Measurements from ENCODE around the gene CRYBA1.
"Not testable (repeated sequence)": the region's sequence is repeated elsewhere in the genome, so short reads cannot be mapped to it uniquely, and the experiment has no call there.

The CRYBA1 gene

DNA sequence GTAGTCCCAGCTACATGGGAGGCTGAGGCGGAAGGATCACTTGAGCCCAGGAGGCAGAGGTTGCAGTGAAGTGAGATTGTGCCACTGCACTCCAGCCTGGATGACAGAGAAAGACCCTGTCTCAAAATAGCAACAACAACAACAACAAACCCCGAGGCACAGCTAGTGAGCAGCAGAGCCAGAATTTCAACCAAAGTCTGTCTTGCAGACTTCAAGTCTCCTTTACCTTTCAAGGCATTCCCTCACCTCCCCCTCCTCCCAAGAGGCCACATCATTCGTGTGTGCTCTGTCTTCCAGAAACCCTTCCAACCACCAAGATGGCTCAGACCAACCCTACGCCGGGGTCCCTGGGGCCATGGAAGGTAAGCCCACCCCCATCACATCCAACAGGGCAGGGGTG lies 2.2 kb downstream of the CRYBA1 start:
- ATAC-seq (no peak), DNase-seq (ENCODE audit: low spot score in 2 of 2) (no peak)
- H3K36me3 Mint-ChIP-seq = peaks cover 7% of the 10 kb centered on the region
- no peaks in the 10 kb centered on the region for H3K9me3 Mint-ChIP-seq
- H3K4me1 Mint-ChIP-seq = no peaks in the 10 kb centered on the region
- no peak overlapping the region for H3K4me3 Mint-ChIP-seq
- no peak overlapping the region for H3K27ac Mint-ChIP-seq

DNA sequence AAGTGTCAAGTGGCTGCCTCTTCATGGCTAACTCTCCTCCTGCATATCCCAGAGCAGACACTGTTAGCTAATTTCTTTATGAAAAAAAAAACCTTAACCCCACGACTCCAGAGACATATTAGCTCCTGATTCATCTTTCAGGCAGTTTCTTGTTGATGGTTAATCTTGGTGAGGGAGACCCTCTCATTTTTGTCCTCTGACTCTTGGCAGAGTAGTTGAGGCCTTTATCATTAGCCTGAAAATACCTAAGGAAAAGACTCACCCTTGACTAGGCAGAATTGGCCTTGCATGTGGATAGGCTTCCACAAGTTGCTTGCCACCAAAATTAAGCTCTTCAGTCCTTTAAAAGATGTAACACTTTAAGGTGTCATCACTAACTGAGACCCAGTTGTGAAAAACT lies 4.0 kb downstream of the CRYBA1 start:
- peaks cover 18% of the 10 kb centered on the region for H3K36me3 Mint-ChIP-seq
- H3K27ac Mint-ChIP-seq = no peak overlapping the region
- DNase-seq (ENCODE audit: low spot score in 2 of 2) = no peak
- H3K9me3 Mint-ChIP-seq = no peaks in the 10 kb centered on the region
- H3K4me1 Mint-ChIP-seq = no peaks in the 10 kb centered on the region
- no peak for ATAC-seq
- no peak overlapping the region for H3K4me3 Mint-ChIP-seq

GRCh38 chr17:29251184-29251583 lies 4.5 kb downstream of the CRYBA1 start:
- no peak overlapping the region for H3K4me3 Mint-ChIP-seq
- H3K27ac Mint-ChIP-seq = no peak overlapping the region
- DNase-seq (ENCODE audit: low spot score in 2 of 2) (no peak), ATAC-seq (no peak)
- H3K36me3 Mint-ChIP-seq = peaks cover 23% of the 10 kb centered on the region
- H3K9me3 Mint-ChIP-seq = no peaks in the 10 kb centered on the region
- H3K4me1 Mint-ChIP-seq = no peaks in the 10 kb centered on the region

DNA sequence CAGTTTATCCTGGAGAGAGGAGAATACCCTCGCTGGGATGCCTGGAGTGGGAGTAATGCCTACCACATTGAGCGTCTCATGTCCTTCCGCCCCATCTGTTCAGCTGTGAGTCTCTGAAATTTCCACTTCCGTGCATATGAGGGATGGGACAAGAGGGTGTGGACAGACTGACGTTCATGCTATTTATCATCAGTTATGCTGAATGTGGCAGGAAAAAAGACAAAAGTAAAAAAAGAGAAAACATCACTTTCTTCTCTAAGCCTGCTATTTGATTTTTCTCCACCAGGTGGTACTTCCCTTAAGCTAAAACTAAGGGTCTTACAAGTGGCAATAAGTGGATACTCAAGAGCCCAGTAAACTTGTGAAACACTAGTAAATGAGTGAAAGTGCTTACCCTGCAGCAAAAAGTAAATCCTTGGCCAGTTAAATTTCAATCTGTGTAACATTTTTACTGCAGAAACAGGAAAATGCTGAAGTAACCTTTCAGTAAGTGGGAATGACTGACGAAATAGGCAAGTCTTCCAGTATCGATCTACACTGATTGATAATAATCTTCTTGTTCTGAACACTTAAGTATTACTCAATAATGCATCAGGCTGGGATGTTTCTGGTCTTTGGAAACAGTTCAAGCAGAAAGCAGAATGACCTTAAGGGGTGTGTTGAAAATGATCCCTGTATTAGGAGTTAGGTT lies 5.6 kb downstream of the CRYBA1 start:
- Mint-ChIP-seq H3K4me1 (peaks cover 7% of the 10 kb centered on the region), H3K9me3 (no peaks in the 10 kb centered on the region), H3K4me3 (no peak overlapping the region), H3K36me3 (peaks cover 33% of the 10 kb centered on the region), H3K27ac (no peak overlapping the region)
- DNase-seq (ENCODE audit: low spot score in 2 of 2) (no peak), ATAC-seq (no peak)

- Mint-ChIP-seq H3K36me3 (peaks cover 41% of the 10 kb centered on the region), H3K4me3 (no peak overlapping the region), H3K9me3 (no peaks in the 10 kb centered on the region), H3K4me1 (peaks cover 15% of the 10 kb centered on the region), H3K27ac (no peak overlapping the region)
- DNase-seq (ENCODE audit: low spot score in 2 of 2) = no peak
- ATAC-seq = no peak
Observed at GRCh38 chr17:29253037-29253436, 6.4 kb downstream of the CRYBA1 start.

DNA sequence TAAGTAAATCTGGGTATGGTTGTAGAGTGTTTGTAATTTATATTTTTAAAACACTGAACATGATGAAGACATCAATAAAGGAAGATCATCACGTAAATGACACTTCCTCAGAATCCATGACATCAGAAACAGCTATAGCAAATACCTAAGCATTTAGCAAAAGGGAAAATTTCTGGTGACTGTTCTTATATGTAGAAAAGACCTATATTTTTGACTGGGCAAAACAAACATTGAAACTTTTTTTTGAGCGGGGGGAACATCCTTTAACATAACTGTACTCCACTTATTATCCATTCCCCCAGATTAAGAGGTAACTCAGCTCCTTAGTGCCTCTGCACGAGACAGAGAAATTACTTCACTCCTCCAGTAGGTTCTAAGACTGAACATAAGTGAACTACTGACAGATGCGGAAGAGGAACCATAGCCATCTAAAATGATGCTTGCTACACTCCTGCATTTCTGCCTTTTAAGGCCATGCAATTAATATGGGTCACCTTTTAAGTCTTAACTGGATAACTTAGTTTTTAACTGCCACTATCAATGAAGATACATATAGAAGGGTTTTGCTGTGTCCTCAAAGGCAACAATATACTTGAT lies 9.4 kb downstream of the CRYBA1 start:
- Mint-ChIP-seq H3K27ac (no peak overlapping the region), H3K4me3 (no peak overlapping the region), H3K9me3 (no peaks in the 10 kb centered on the region), H3K4me1 (peaks cover 15% of the 10 kb centered on the region), H3K36me3 (peaks cover 71% of the 10 kb centered on the region)
- no peak for DNase-seq (ENCODE audit: low spot score in 2 of 2)
- no peak for ATAC-seq

DNA sequence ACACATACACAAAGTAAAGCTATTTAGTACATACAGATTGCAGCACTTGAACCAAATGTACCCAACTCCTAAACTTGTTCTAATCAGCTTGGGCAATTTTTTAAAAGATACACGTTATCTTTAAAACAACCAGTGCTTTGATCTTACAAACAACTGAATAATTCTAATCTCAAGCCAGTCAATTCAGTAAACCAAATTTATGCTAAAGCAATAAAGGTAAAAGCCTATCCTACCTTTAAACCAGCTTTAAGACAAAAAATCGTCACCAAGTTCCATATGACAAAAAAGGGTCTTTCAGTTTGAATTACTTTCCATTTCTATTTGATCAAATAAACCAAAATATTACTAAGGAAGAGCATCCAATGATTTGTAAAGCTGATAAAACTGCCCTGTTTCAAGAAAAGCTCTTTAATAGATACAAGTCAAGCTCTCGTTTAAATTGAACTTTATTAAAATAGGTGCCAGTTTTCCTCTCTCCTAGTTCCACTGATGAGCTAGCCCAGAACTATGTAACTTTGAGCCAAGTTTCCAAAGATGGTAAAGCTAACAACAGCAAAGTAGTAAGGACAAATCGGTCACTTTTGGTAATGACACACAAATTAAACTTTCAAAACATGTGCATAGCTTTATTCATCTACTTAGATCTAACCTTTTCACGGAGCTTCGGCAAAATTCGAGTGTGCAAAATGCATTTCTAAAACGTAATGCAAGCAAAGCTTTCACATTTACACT lies 10.2 kb downstream of the CRYBA1 start:
- Mint-ChIP-seq H3K36me3 (peaks cover 80% of the 10 kb centered on the region), H3K4me1 (peaks cover 15% of the 10 kb centered on the region), H3K9me3 (no peaks in the 10 kb centered on the region), H3K4me3 (no peak overlapping the region), H3K27ac (peak overlapping the region; percentile 58)
- DNase-seq (ENCODE audit: low spot score in 2 of 2) (no peak), ATAC-seq (no peak)

GRCh38 chr17:29257756-29258155 lies 11.1 kb downstream of the CRYBA1 start:
- Mint-ChIP-seq H3K27ac (peak overlapping the region; percentile 58), H3K9me3 (no peaks in the 10 kb centered on the region), H3K4me3 (no peak overlapping the region), H3K36me3 (peaks cover 87% of the 10 kb centered on the region), H3K4me1 (peaks cover 15% of the 10 kb centered on the region)
- ATAC-seq = no peak
- DNase-seq (ENCODE audit: low spot score in 2 of 2) = no peak

DNA sequence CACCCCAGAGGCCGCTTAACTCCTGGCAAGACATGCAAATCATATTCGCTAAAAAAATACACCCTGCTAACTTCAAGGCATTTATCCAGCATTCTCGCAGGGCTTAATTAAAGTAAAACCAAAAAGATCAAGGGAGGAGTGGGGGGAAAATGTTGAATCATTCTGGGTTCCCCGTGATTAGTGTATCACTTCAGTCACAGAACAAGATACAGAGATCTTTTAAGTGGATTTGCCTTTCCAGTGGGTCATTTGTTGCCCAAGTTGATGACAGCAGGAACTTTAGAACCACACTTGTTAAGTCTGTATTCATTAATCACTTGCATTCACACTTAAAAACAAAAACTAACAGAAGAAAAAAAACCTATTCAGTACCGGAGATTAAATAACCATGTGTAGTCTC lies 17.3 kb downstream of the CRYBA1 start:
- ATAC-seq (no peak), DNase-seq (ENCODE audit: low spot score in 2 of 2) (no peak)
- Mint-ChIP-seq H3K9me3 (no peaks in the 10 kb centered on the region), H3K27ac (peak overlapping the region; percentile 72), H3K36me3 (peaks cover 100% of the 10 kb centered on the region), H3K4me1 (peaks cover 10% of the 10 kb centered on the region), H3K4me3 (no peak overlapping the region)

GRCh38 chr17:29271980-29272379 lies 25.3 kb downstream of the CRYBA1 start:
- H3K4me1 Mint-ChIP-seq = peaks cover 37% of the 10 kb centered on the region
- peak overlapping the region; percentile 43 for H3K27ac Mint-ChIP-seq
- H3K4me3 Mint-ChIP-seq; DNase-seq (ENCODE audit: low spot score in 2 of 2); ATAC-seq; H3K9me3 Mint-ChIP-seq: not testable (repeated sequence)
- peaks cover 100% of the 10 kb centered on the region for H3K36me3 Mint-ChIP-seq

DNA sequence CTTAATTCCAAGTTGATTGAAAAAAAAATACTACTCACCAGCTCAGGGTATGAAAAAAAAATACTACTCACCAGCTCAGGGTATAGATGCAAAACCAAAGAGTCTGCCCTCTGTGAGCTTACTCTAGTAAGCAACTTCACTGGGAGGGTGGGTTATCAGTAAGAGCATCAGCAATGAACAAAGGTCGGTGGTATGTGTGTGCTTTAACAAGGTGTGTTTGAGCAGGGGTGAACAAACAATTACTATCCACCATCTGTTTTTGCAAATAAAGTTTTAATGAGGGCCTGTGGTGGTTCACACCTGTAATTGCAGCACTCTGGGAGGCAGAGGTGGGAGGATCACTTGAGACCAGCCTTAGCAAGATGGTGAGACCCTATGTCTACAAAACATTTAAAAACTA lies 27.3 kb downstream of the CRYBA1 start:
- no peak overlapping the region for H3K4me3 Mint-ChIP-seq

DNA sequence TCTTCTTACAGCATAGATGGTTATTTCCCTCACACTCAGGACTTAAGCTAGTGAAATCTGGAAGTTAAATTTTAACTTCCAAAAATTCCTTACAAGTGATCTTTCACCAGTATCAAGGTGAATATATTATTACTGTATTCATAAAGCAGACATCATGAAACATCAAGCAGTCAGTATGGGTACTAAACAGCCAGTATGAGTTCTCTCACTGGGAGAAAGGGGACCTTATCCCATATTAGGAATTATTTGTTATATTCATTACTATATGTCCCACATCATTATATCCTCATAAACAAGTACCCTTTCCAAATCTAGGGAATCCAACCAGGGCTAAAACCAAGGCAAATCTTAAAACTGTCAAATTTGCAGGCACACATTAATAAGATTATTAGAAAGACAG lies 32.0 kb downstream of the CRYBA1 start:
- H3K4me1 Mint-ChIP-seq = peaks cover 59% of the 10 kb centered on the region
- DNase-seq (ENCODE audit: low spot score in 2 of 2) (no peak), ATAC-seq (no peak)
- H3K36me3 Mint-ChIP-seq = peaks cover 100% of the 10 kb centered on the region
- H3K9me3 Mint-ChIP-seq = no peaks in the 10 kb centered on the region
- H3K27ac Mint-ChIP-seq = no peak overlapping the region
- H3K4me3 Mint-ChIP-seq = no peak overlapping the region

More for the DNA sequence above, 27.3 kb downstream of the CRYBA1 start:
- H3K36me3 Mint-ChIP-seq = peaks cover 100% of the 10 kb centered on the region
- ATAC-seq (no peak), DNase-seq (ENCODE audit: low spot score in 2 of 2) (no peak)
- H3K4me1 Mint-ChIP-seq = peaks cover 46% of the 10 kb centered on the region
- no peaks in the 10 kb centered on the region for H3K9me3 Mint-ChIP-seq
- H3K27ac Mint-ChIP-seq = no peak overlapping the region

DNA sequence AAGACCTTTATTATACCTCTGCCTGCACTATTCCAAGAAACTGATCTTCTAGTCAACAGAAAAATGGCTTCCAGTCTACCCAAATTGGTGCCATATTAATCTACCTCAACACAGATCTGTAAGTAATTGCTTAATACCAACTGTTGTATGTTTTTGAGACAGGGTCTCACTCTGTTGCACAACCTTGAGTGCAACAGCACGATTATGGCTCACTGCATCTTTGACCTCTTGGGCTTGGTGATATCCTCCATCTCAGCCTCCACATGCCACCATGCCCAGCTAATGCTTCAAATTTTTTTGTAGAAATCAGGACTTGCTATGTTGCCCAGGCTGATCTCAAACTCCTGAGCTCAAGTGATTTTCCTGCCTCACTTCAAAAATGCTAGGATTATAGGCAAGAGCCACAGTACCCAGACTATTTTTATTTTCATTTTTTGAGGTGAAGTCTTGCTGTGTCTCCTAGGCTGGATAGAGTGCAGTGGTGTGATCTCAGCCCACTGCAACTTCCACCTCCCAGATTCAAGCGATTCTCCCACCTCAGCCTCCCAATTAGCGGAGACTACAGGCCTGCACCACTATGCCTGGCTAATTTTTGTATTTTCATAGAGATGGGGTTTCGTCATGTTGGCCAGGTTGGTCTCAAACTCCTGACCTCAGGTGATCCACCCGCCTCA lies 32.9 kb downstream of the CRYBA1 start:
- Mint-ChIP-seq H3K4me1 (peaks cover 56% of the 10 kb centered on the region), H3K9me3 (no peaks in the 10 kb centered on the region), H3K27ac (peak overlapping the region; percentile 32), H3K4me3 (no peak overlapping the region), H3K36me3 (peaks cover 100% of the 10 kb centered on the region)
- no peak for DNase-seq (ENCODE audit: low spot score in 2 of 2)
- ATAC-seq = no peak

DNA sequence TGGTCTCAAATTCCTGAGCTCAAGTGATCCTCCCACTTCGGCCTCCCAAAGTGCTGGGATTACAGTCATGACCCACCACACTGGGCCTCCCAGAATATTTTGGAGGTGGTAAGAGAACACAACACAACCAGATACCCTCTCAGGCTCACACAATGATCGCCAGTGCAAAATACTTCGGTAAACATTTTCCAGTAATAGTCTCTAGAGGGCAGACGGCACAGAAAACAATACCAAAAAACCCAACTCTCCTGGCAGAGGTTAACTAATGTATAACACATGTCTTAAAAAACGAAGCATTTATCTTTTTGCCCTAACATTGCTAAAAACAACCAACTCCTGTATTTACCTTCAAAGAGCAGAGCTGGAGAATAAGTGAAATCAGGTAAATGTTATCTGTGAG lies 36.8 kb downstream of the CRYBA1 start:
- H3K4me1 Mint-ChIP-seq = peaks cover 56% of the 10 kb centered on the region
- peak overlapping the region; percentile 34 for H3K4me3 Mint-ChIP-seq
- ATAC-seq (no peak), DNase-seq (ENCODE audit: low spot score in 2 of 2) (no peak)
- peaks cover 100% of the 10 kb centered on the region for H3K36me3 Mint-ChIP-seq
- H3K9me3 Mint-ChIP-seq = no peaks in the 10 kb centered on the region
- H3K27ac Mint-ChIP-seq = peak overlapping the region; percentile 40

GRCh38 chr17:29283961-29284360 lies 37.3 kb downstream of the CRYBA1 start:
- Mint-ChIP-seq H3K27ac (peak overlapping the region; percentile 40), H3K9me3 (no peaks in the 10 kb centered on the region), H3K4me1 (peaks cover 61% of the 10 kb centered on the region), H3K36me3 (peaks cover 100% of the 10 kb centered on the region), H3K4me3 (peak overlapping the region; percentile 34)
- DNase-seq (ENCODE audit: low spot score in 2 of 2) (no peak), ATAC-seq (no peak)

All from stimulated activated effector memory CD8-positive, alpha-beta T cell treated with anti-CD3 and anti-CD28 coated beads, Interleukin-12 subunit alpha, Interleukin-12 subunit beta, amount 100 ng/mL, for 72 hours (primary cell).